ENCODE results near the gene GNB1. TPM values are rescaled to one million over a fixed set of nuclear protein-coding genes. Genes with fewer than 3 reads are reported as not detected.
"Not testable (repeated sequence)": the region's sequence is repeated elsewhere in the genome, so short reads cannot be mapped to it uniquely, and the experiment has no call there.

Gene GNB1
- polyA plus RNA-seq, 2 donors, result 43.3 to 66.1 TPM

- H3K4me3 ChIP-seq (ENCODE audit: low read depth in 1 of 2, low read length in 2 of 2), result no peak overlapping the region
- WGBS, 2 donors, result 61 to 63% methylated on average over 6 of the region's 6 CpGs
- H3K27ac ChIP-seq (ENCODE audit: low read depth in 2 of 2, low read length in 1 of 2), result no peak overlapping the region
- no peaks in the 10 kb centered on the region for H3K36me3 ChIP-seq (ENCODE audit: control insufficient read depth in 2 of 2, insufficient read depth in 2 of 2, low read length in 1 of 2)
- H3K9me3 ChIP-seq (ENCODE audit: control insufficient read depth in 2 of 2, insufficient read depth in 1 of 2, low read depth in 1 of 2, low read length in 1 of 2), result no peaks in the 10 kb centered on the region
- H3K4me1 ChIP-seq (ENCODE audit: control insufficient read depth in 2 of 2, insufficient read depth in 2 of 2, low read length in 1 of 2), result peaks cover 10 to 14% of the 10 kb centered on the region in 2 donors
- H3K27me3 ChIP-seq (ENCODE audit: control insufficient read depth in 1 of 2, insufficient read depth in 2 of 2, low read length in 2 of 2), result no peaks in the 10 kb centered on the region
These were observed 27.9 kb downstream of the GNB1 start for GRCh38 chr1:1862905-1863547.

- not testable (repeated sequence) for H3K4me3 ChIP-seq (ENCODE audit: low read depth in 1 of 2, low read length in 2 of 2); H3K9me3 ChIP-seq (ENCODE audit: control insufficient read depth in 2 of 2, insufficient read depth in 1 of 2, low read depth in 1 of 2, low read length in 1 of 2); H3K36me3 ChIP-seq (ENCODE audit: control insufficient read depth in 2 of 2, insufficient read depth in 2 of 2, low read length in 1 of 2); H3K27ac ChIP-seq (ENCODE audit: low read depth in 2 of 2, low read length in 1 of 2); H3K27me3 ChIP-seq (ENCODE audit: control insufficient read depth in 1 of 2, insufficient read depth in 2 of 2, low read length in 2 of 2)
- 89 to 91% methylated on average over 13 of the region's 13 CpGs for WGBS, 2 donors
- H3K4me1 ChIP-seq (ENCODE audit: control insufficient read depth in 2 of 2, insufficient read depth in 2 of 2, low read length in 1 of 2), result peaks cover 12 to 17% of the 10 kb centered on the region in 2 donors
These were observed 29.1 kb downstream of the GNB1 start for GRCh38 chr1:1861761-1862310.

- 71 to 83% methylated on average over 1 of the region's 1 CpG for WGBS, 2 donors
- Histone ChIP-seq H3K27ac (ENCODE audit: low read depth in 2 of 2, low read length in 1 of 2) (no peak overlapping the region), H3K27me3 (ENCODE audit: control insufficient read depth in 1 of 2, insufficient read depth in 2 of 2, low read length in 2 of 2) (no peaks in the 10 kb centered on the region), H3K4me3 (ENCODE audit: low read depth in 1 of 2, low read length in 2 of 2) (no peak overlapping the region), H3K9me3 (ENCODE audit: control insufficient read depth in 2 of 2, insufficient read depth in 1 of 2, low read depth in 1 of 2, low read length in 1 of 2) (no peaks in the 10 kb centered on the region), H3K4me1 (ENCODE audit: control insufficient read depth in 2 of 2, insufficient read depth in 2 of 2, low read length in 1 of 2) (peaks cover 12 to 17% of the 10 kb centered on the region in 2 donors), H3K36me3 (ENCODE audit: control insufficient read depth in 2 of 2, insufficient read depth in 2 of 2, low read length in 1 of 2) (no peaks in the 10 kb centered on the region)
These were observed 29.6 kb downstream of the GNB1 start for GRCh38 chr1:1861339-1861730.

GRCh38 chr1:1859970-1860697, 30.8 kb downstream of the GNB1 start:
- not testable (repeated sequence) for H3K27me3 ChIP-seq (ENCODE audit: control insufficient read depth in 1 of 2, insufficient read depth in 2 of 2, low read length in 2 of 2); H3K36me3 ChIP-seq (ENCODE audit: control insufficient read depth in 2 of 2, insufficient read depth in 2 of 2, low read length in 1 of 2); H3K9me3 ChIP-seq (ENCODE audit: control insufficient read depth in 2 of 2, insufficient read depth in 1 of 2, low read depth in 1 of 2, low read length in 1 of 2); H3K27ac ChIP-seq (ENCODE audit: low read depth in 2 of 2, low read length in 1 of 2); H3K4me3 ChIP-seq (ENCODE audit: low read depth in 1 of 2, low read length in 2 of 2)
- WGBS, 2 donors, result 84 to 89% methylated on average over 8 of the region's 8 CpGs
- H3K4me1 ChIP-seq (ENCODE audit: control insufficient read depth in 2 of 2, insufficient read depth in 2 of 2, low read length in 1 of 2), result peaks cover 16 to 17% of the 10 kb centered on the region in 2 donors

GRCh38 chr1:1858382-1859086, 32.4 kb downstream of the GNB1 start:
- WGBS, 2 donors, result 29 to 31% methylated on average over 9 of the region's 9 CpGs
- H3K9me3 ChIP-seq (ENCODE audit: control insufficient read depth in 2 of 2, insufficient read depth in 1 of 2, low read depth in 1 of 2, low read length in 1 of 2), result no peaks in the 10 kb centered on the region
- H3K4me3 ChIP-seq (ENCODE audit: low read depth in 1 of 2, low read length in 2 of 2), result no peak overlapping the region
- no peaks in the 10 kb centered on the region for H3K36me3 ChIP-seq (ENCODE audit: control insufficient read depth in 2 of 2, insufficient read depth in 2 of 2, low read length in 1 of 2)
- peaks cover 16 to 17% of the 10 kb centered on the region in 2 donors for H3K4me1 ChIP-seq (ENCODE audit: control insufficient read depth in 2 of 2, insufficient read depth in 2 of 2, low read length in 1 of 2)
- H3K27ac ChIP-seq (ENCODE audit: low read depth in 2 of 2, low read length in 1 of 2), result peak overlapping the region; percentile 66 to 80
- no peaks in the 10 kb centered on the region for H3K27me3 ChIP-seq (ENCODE audit: control insufficient read depth in 1 of 2, insufficient read depth in 2 of 2, low read length in 2 of 2)

- WGBS, 2 donors, result 61 to 67% methylated on average over 4 of the region's 4 CpGs
- Histone ChIP-seq H3K36me3 (ENCODE audit: control insufficient read depth in 2 of 2, insufficient read depth in 2 of 2, low read length in 1 of 2) (no peaks in the 10 kb centered on the region), H3K27me3 (ENCODE audit: control insufficient read depth in 1 of 2, insufficient read depth in 2 of 2, low read length in 2 of 2) (no peaks in the 10 kb centered on the region), H3K4me3 (ENCODE audit: low read depth in 1 of 2, low read length in 2 of 2) (no peak overlapping the region), H3K27ac (ENCODE audit: low read depth in 2 of 2, low read length in 1 of 2) (peak overlapping the region in 1 of 2 donors; percentile 10), H3K9me3 (ENCODE audit: control insufficient read depth in 2 of 2, insufficient read depth in 1 of 2, low read depth in 1 of 2, low read length in 1 of 2) (no peaks in the 10 kb centered on the region), H3K4me1 (ENCODE audit: control insufficient read depth in 2 of 2, insufficient read depth in 2 of 2, low read length in 1 of 2) (peaks cover 12 to 16% of the 10 kb centered on the region in 2 donors)
These were observed 33.7 kb downstream of the GNB1 start for GRCh38 chr1:1857096-1857703.

GRCh38 chr1:1856161-1856560, 34.7 kb downstream of the GNB1 start:
- H3K36me3 ChIP-seq (ENCODE audit: control insufficient read depth in 2 of 2, insufficient read depth in 2 of 2, low read length in 1 of 2); H3K27ac ChIP-seq (ENCODE audit: low read depth in 2 of 2, low read length in 1 of 2); H3K27me3 ChIP-seq (ENCODE audit: control insufficient read depth in 1 of 2, insufficient read depth in 2 of 2, low read length in 2 of 2); H3K9me3 ChIP-seq (ENCODE audit: control insufficient read depth in 2 of 2, insufficient read depth in 1 of 2, low read depth in 1 of 2, low read length in 1 of 2); H3K4me3 ChIP-seq (ENCODE audit: low read depth in 1 of 2, low read length in 2 of 2): not testable (repeated sequence)
- WGBS, 2 donors, result 89 to 96% methylated on average over 6 of the region's 6 CpGs
- peaks cover 12 to 13% of the 10 kb centered on the region in 2 donors for H3K4me1 ChIP-seq (ENCODE audit: control insufficient read depth in 2 of 2, insufficient read depth in 2 of 2, low read length in 1 of 2)

GRCh38 chr1:1853593-1854257, 37.2 kb downstream of the GNB1 start:
- H3K4me3 ChIP-seq (ENCODE audit: low read depth in 1 of 2, low read length in 2 of 2), result no peak overlapping the region
- no peaks in the 10 kb centered on the region for H3K36me3 ChIP-seq (ENCODE audit: control insufficient read depth in 2 of 2, insufficient read depth in 2 of 2, low read length in 1 of 2)
- H3K27me3 ChIP-seq (ENCODE audit: control insufficient read depth in 1 of 2, insufficient read depth in 2 of 2, low read length in 2 of 2), result no peaks in the 10 kb centered on the region
- H3K27ac ChIP-seq (ENCODE audit: low read depth in 2 of 2, low read length in 1 of 2), result no peak overlapping the region
- no peaks in the 10 kb centered on the region for H3K9me3 ChIP-seq (ENCODE audit: control insufficient read depth in 2 of 2, insufficient read depth in 1 of 2, low read depth in 1 of 2, low read length in 1 of 2)
- WGBS, 2 donors, result 66 to 69% methylated on average over 7 of the region's 7 CpGs
- peaks cover 8 to 10% of the 10 kb centered on the region in 2 donors for H3K4me1 ChIP-seq (ENCODE audit: control insufficient read depth in 2 of 2, insufficient read depth in 2 of 2, low read length in 1 of 2)
